Stimulated activated CD4-positive, alpha-beta T cell treated with anti-CD3 and anti-CD28 coated beads, Interleukin-4, amount 100 ng/mL, for 4 hours (primary cell): ENCODE results near the gene USP14.

ENCODE experiments used
- DNase-seq, 2 experiments: peaks; one replicate each; pipeline ENCODE4 v3.0.0-alpha.2; 2020

Gene USP14

DNA sequence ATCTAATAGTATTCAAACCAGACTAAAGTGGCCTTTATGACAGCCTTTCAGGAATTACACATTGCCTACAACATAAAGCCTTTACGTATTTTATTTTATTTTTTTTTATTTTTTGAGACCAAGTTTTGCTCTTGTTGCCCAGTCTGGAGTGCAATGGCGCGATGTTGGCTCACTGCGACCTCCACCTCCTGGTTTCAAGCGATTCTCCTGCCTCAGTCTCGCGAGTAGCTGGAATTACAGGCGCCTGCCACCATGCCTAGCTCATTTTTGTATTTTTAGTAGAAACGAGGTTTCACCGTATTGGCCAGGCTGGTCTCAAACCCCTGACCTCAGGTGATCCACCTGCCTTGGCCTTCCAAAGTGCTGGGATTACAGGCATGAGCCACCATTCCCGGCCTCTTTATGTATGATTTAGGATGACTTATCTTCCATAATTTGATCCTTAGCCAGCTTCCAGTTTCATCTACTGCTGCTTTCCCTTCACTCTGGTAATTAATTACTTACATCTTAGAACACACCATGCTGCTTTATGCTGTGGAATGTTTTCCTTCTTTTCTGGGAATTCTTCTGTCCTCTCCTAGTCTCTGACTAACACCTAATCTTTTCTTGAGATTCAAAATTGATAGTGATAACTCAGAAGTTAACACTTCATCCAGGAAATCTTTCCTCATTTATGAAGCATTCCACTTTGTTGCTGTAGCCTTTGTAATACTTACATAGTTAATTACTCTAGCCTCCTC, 2.6 kb downstream of the USP14 start:
- DNase-seq: no peak

DNA sequence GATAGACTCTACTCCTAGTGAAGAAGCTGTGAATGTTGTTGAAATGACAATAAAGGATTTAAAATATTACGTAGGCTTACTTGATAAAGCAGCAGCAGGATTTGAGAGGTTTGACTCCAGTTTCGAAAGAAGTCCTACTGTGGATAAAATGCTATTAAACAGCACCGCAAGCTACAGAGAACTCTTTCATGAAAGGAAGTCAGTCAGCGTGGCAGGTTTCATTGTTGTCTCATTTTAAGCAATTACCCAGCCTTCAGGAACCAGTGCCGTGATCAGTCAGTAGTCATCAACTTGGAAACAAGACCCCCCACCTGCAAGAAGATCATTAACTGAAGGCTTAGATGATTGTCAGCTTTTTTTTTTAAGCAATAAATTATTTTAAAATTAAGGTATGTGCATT, 14.0 kb downstream of the USP14 start:
- no peak for DNase-seq

DNA sequence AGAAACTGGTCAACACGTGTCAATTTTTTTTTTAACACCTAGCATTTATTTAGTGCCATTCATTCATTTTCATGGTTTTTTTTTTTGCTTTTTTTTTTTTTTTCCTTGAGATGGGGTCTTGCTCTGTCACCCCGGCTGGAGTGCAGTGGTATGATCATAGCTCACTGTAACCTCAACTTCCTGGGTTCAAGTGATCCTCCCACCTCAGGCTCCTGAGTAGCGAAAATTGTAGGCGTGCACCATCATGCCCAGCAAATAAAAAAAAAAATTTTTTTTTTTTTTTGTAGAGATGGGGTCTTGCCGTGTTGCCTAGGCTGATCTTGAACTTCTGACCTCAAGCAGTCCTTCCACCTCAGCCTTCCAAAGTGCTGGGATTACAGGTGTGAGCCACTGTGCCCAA, 21.1 kb downstream of the USP14 start:
- DNase-seq: no peak

DNA sequence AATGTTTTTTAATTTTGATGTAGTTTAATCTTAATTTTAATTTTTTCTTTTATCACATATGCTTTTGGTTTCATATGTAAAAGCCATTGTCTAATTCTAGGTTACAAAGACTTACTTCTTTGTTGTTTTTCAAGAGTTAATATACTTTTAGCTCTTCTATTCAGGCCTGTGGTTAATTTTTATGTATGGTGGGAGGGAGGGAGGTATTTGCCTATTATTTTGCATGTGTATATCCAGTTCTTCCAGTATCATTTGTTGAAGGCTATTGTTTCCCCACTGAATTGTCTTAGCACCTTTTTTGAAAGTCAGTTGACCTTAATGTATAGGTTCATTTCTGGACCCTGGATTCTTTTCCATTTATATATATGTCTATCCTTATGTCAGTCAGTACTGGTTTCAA, 23.4 kb downstream of the USP14 start:
- DNase-seq: no peak

DNA sequence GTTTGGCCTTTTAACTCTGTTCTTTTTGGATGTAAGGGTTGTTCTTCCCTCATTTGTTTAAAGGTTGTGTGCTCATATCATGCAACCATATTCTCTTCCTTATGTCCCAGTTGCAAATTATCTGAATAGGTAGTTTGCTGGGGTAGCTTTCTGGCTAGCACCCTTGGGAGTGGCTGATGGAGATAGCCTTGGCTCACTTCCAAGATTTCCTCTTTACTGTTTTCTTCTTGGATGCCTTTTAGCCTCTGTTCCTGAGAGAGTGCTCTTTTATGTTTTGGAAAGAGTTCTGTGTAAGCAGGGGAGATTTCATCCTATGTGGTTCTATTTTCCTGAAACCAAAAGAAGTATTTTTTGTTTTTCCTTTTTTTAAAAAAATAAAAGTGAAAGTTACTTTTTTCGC, 25.4 kb downstream of the USP14 start:
- DNase-seq: no peak

DNA sequence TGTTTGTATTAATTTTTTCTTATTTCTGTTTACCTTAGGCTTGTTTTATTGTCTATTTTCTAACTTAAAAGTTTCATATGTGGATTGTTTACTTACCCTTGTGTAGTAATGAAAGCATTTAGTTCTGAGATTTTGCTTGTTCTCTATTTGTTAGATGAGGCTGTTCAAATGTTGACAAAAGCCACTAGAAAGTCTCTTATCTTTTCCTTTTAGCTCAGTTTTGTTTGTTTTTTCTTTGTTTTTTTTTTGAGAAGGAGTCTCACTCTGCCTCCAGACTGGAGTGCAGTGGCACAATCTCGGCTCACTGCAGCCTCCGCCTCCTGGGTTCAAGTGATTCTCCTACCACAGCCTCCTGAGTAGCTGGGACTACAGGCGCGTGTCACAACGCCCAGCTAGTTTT, 30.9 kb downstream of the USP14 start:
- no peak for DNase-seq

DNA sequence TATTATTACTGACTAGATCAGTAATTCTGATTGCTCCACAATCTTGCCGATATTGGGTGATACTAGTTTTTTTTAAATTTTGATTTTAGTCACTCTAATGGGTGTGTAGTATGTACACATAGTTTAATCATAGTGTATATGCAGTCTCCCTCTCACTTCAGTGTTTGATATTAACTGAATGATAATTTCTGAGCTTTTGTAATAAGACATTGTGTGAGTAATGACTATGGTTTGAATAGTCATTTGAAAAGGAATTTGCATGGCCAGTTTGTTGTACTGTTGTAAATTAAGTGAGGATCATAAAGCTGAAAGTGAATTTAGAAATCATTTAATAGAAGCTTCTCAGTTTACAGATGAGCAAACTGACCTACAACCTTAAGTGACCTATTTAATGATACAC, 33.4 kb downstream of the USP14 start:
- DNase-seq: no peak

DNA sequence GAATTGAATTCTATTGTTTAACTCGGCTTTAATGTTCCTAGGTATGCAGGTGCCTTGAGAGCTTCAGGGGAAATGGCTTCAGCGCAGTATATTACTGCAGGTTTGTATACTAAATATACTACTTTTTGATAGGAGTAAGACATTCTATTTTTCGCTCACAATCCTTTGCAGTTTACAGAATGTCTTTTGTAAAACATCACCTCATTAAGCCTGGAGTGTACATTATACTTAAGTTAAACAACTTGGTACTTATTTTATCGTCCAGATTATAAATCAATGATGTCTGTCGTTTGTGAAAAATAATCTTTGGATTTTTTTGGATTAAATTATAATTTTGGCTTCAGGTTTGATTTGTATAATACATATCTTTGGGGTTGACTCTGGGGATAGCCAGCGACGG, 34.4 kb downstream of the USP14 start:
- DNase-seq: no peak

DNA sequence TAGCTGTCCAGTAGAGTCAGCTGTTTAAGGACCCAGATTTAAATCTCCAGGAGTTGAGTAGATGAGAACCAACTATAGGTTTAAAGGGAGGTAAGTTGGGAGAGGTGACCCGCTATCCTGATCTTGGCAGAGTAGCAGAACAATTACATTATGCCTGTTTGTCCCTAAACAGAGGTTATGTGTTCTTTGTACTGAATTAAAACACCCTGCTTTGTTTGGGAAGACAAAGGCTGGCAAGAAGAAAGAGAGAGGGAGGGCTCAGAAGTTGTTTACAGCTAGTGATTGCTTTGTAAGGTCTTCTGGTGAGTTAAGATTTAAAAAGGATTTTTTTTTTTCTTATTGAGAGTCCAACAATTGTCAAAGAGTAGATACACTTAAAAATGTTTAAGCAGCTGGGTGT, 37.3 kb downstream of the USP14 start:
- no peak for DNase-seq

DNA sequence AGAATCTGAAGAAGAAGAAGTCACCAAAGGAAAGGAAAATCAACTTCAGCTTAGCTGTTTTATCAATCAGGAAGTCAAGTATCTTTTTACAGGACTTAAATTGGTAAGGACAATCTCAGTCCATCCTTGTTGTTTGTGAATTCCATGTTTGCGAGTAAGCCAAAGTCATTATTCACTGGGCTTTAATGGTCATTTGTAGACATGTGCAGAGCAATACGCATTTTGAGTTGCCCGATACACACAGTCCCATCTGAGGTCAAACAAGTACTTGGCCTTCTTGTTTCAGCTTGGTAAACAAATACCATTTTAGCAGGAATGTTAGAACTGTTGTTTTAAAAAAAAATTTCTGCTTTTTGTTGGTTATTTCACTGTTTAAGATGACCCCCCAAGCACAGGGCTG, 40.9 kb downstream of the USP14 start:
- DNase-seq: no peak

DNA sequence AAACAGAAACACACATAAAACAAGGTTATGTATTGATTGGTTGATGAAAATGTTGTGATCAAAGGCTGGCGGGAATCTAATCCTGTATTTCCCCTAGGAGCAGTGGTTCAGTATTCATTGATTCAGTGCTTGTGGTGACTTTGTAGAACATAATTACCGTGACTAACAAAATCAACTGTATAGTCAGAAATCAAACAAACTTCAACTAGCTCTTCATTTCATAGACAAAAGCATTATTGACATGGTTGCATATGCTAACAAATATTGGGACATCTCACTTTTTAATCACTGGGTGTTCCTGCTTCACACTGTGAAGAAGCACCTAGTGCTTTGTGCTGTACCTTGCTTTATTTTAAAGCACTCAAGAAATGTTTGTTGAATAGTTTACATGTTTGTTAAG, 41.4 kb downstream of the USP14 start:
- no peak for DNase-seq

DNA sequence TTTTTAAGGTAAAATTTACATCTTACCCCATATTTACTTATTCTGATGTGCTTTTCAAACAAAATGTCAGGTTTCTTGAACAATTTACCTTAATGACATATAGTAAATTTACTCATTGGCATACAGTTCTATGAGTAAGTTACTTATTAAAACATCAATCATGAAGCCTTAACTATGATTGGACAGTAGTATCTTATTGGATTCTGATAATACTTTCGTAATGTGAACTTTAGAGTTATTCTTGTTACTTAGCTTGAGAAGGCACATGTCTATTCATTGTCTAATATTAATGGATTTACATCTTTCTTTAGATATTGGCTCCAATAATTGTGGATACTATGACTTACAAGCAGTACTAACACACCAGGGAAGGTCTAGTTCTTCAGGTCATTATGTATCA, 51.7 kb downstream of the USP14 start:
- DNase-seq: no peak

DNA sequence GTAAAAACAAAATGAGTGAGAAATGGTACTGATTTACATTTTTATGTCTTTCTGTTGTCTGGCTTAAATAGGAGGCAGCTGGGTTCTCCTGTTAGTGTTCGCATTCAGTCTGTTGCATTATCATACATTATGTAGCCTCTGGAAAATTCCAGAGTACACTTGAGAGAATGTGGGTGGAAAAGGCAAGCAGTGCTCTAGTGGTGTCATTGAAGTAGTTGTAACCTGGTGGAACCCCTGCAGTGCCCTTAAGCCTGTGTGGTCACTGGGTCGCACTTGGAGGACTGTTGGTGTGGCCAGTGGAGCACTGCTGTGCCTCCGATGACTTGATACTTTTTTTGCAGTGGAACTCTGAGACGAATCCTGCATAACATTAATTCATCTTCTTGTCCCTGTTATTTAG, 52.4 kb downstream of the USP14 start:
- no peak for DNase-seq

DNA sequence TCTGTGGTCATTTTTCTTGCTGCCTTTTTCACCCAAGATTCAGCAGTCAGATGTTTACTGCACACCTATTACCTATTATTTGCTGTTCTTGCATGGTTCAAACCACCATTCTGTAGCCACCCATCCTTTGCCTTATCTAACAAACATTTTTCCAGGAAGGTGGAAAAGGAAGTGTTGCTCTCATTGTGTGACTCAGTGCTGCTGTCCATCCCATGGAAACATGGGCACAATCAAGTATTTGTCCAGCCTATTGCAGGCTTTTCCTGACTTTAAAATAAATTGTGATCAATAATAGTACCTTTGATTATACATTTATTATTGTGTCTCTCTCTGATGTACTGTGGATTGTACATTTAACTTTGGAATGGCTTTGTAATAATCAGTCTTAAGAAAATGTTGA, 53.2 kb downstream of the USP14 start:
- no peak for DNase-seq

DNA sequence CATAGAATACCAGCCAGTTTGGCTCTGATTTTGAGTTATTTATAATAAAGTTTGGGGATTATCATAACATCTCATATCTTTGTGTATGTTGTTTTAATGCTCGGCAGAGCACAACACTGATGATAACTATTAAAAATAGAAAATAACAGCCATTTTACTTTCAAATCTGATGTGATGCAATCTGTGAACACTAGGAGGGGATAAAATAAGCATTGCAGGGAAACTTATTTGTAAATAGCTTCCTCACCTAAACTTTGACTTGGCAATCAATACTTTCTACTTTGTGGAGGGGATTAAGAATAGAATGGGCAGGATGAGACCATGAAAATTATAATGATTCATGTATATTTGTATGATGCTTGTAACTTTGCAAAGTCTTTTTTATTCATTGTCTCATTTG, 54.4 kb downstream of the USP14 start:
- DNase-seq: no peak

DNA sequence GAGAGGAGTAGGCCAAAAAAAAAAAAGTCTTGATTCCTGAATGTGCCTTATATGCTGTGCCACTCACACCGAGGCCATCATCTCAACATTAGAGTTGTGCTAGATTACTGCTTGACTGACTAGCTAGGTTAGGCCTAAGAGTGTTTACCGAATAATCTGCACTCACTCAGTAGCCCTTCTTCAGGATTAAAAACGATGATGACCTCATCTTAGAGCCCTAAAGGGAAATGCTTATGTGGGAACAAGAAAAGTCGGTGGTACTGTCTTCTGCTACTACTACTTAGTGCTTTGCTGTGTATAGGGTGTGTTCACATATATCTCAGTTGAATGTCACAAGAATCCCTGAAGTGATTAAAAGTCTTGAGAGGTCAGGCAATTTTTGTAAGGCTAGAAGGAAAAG, 55.1 kb downstream of the USP14 start:
- no peak for DNase-seq

DNA sequence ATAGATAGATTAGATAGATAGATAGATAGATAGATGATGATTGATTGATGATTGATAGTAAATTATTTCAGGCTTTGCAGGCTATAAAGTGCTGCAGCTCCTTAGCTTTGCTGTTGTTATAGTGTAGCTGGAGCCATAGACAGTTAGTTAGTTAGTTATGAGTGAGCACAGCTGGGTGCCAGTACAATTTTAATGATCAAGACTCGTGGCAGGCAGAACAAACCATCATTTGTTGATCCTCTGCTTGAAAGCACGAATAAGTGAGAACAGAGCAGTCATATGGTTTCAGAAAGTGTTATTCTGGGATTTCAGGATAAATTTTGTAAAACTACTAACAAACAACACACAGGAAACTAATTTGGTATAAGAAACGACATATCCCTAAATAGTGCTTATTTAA, 55.6 kb downstream of the USP14 start:
- no peak for DNase-seq

DNA sequence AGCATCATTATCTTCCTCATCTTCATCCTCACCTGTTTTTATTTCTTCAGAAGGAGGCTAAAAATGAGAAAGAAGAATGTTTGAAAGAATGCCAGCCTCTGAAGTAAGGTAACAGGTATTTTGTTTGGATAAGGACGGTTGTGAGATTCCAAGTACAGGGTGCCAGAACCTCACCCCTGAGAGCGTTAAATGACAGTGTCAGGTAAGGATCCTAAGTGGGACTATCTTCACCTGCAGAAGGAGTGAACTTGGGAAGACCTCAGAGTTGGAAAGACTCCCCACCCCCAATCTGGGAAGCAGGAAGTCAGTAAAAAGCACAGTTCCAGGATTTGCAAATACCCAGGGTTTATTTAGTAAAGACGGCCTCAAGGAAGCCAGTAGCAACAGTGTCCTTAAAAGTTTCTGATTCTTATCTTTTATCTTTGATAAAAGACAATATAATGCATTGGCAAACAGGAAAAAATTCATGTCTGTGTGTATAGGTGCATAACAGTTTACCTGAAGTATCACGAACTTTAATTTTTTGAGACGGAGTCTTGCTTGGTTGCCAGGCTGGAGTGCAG, 57.2 kb downstream of the USP14 start:
- DNase-seq: no peak

DNA sequence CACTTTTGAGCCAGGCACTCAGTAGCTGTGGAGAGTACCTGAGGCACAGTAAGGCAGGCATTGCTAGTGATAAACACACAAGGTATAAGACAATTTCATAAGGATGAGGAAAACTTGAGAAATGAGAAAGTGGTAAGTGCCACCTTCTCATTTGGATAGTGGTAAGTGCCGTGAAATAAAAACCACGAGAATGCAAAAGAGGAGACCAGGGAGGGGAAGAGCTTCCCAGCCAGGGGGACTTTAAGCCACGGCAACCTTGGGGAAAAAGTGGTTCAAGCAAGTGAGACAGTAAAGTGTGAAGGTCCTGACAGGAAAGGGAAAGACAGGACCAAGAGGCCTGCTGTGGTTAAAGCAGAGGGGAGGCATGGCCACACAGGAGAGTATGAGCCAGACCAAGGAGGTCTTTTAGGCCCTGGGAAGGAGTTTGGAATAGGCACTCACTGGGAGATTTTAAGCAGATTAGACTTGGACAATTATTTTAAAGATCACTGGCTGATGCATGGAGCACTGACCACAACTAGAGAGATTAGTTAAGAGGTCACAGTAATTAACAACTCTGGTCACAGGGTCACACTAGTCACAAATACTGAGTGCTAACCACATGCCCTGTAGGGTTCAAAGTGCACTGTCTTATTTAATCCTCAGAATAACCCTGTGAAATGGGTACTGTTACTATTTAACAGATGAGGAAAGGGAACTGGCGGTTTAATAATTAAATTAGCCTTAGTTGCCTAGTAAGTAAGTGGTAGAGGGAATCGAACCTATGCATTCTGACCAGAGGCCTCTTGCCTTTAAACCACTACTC, 59.4 kb downstream of the USP14 start:
- DNase-seq: no peak

DNA sequence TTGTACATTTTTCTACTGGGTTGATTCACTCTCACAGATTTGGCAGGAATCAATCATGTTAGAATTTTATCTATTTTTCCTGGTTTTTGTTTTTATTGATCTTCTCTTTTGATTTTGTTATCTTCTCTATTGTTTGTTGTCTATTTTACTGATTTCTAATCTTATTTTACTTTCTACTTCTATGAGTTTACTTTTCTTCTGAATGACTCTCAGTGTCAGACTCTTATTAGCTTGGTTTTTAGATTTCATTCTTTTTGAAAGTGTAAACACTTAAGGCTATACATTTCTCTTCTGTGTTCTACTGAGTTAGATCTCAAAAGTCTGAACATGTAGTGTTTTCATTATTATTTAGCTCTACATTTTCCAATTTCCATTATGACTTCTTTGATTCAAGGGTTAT, 62.4 kb downstream of the USP14 start:
- no peak for DNase-seq

DNA sequence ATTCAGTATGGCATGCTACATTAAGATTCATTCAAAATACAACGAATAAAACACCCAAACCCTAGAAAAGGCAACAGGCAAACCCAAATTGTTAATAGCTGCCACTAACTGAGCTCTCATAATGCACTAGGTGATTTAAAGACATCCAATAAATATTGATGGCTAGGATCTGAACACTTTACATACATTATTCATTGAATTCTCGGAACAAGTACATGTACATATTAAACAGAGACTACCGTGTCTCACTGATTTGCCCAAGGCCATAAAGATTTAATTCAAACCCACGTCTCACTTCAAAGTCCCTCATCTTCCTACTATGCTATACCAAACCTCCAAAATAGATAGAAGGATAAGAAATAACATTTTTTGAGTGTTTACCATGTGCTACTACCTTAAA, 67.4 kb downstream of the USP14 start:
- no peak for DNase-seq

DNA sequence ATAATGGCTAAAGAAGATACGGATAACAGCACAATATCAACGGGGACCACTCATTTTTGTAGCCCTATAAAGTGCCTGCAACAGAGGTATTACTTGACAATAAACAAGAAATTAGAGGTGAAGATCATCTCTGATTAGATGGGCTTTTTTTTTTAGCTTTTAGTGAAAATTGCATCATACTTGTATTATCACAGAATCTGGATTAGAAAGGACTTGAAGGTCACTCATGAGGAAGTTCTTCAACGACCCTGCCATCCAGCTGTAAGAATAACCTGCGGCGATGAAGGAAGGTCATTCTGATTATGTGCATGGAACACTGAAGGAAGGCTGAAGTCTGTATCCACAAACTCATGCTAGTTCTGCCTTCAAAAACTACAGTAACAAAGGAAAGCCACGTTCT, 69.0 kb downstream of the USP14 start:
- no peak for DNase-seq

DNA sequence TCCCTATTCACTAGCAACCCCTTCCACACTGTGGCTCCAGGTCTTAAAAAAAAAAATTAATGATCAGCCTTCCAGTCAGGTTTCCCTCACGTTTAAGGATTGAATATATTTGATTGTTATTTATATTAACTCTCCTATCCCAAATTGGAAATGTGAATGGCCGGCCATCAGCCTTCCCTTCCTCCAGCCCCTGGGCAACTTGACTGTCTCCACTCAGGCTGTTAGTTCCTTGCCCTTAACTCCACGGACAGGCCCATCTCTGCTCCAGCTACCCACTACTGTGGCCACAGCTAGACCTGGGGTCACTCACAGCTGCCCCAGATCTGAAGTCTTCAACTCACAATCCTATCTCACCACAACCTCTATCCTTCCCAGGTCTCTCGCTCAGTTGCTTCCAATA, 69.5 kb downstream of the USP14 start:
- DNase-seq: no peak

DNA sequence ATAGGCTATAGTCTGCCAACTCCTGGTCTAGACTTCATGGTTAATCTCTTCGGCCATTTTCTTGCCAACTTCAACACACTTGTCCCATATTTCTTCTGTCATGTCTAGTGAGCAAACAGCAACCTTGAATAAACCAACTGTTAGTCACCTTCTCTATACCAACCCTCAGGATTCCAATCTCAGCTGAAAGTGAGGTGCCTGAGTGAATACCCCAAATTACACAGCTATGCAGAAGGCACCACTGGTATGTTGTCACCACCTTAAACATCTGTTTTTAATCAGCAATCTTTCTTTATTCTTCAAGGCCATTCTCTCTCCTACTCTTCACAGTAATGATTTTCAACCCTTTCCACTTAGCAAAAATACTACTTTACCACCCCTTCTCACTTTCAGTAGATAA, 70.2 kb downstream of the USP14 start:
- DNase-seq: no peak

DNA sequence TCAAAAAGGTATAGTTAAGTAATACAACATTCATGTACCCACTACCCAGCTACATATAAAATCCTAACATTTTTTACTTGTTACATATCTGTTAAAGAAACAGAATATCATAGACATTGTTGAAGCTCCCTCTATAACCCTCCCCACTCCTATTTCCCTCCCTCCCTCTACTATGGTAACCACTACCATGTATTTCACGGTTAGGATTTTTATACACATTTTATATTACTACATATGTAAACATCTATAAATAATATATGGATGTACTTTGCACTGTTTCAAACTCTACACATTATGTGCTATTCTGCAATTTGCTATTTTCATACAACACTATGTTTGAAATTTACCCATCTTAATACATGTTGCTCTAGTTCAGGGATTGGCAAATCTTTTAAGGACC, 73.2 kb downstream of the USP14 start:
- DNase-seq: no peak
